Cardiac muscle cell (in vitro differentiated cells and primary cell): Measurements from ENCODE around the gene MAST1. TPM values are rescaled to one million over a fixed set of nuclear protein-coding genes. Genes with fewer than 3 reads are reported as not detected.
A peak's percentile ranks its signal among the peaks of the same experiment; 100 is the strongest.
"Not testable (repeated sequence)": the region's sequence is repeated elsewhere in the genome, so short reads cannot be mapped to it uniquely, and the experiment has no call there.

Source experiments
- DNase-seq, 2 donors: peaks; one replicate each; pipeline versions ENCODE4 v3.0.0 to v3.0.0-alpha.2; 2010 to 2017; ENCODE audit warnings: low read depth in 1 of 2, low spot score in 1 of 2
- H3K27ac ChIP-seq: fragments of 200-600 bp; sonication (generic); 2 replicates; pipeline ENCODE4 v1.5.1; 2016
- H3K27me3 ChIP-seq: fragments of 200-600 bp; sonication (generic); 2 replicates; pipeline ENCODE4 v1.6.0; 2016; ENCODE audit warnings: control low read depth
- H3K36me3 ChIP-seq: fragments of 200-600 bp; sonication (generic); 2 replicates; pipeline ENCODE4 v1.5.1; 2016; ENCODE audit warnings: control low read depth
- H3K4me1 ChIP-seq: fragments of 200-600 bp; sonication (generic); 2 replicates; pipeline ENCODE4 v1.8.1; 2017; ENCODE audit warnings: low read depth, mild to moderate bottlenecking, mixed run types
- H3K4me3 ChIP-seq: fragments of 200-600 bp; sonication (generic); 2 replicates; pipeline ENCODE4 v1.5.1; 2016; ENCODE audit warnings: mild to moderate bottlenecking
- H3K9me3 ChIP-seq: fragments of 200-600 bp; sonication (generic); 2 replicates; pipeline ENCODE4 v1.5.1; 2017; ENCODE audit warnings: low read depth, mild to moderate bottlenecking, control low read depth
- CTCF ChIP-seq: IDR thresholded peaks from 2 replicates; pipeline ENCODE4 v1.5.1; 2012; ENCODE audit warnings: low read depth, mild to moderate bottlenecking, low read length
- polyA plus RNA-seq: library from polyadenylated mRNA; unstranded; fragments of >200 nt; fragmentation: Nextera tagmentation; extraction: Ambion mirVana; gene quantifications from 2 replicates; pipeline ENCODE4 v1.2.1, GENCODE V29; 2016
- total RNA-seq: library from RNA; depleted of rRNA; stranded (reverse); fragments of >200 nt; gene quantifications from 2 replicates; pipeline ENCODE4 v1.2.3, GENCODE V29; 2016

Gene MAST1
- total and polyA plus RNA-seq, 2 experiments from 2014 or later: 3.9 to 7.9 TPM

DNA sequence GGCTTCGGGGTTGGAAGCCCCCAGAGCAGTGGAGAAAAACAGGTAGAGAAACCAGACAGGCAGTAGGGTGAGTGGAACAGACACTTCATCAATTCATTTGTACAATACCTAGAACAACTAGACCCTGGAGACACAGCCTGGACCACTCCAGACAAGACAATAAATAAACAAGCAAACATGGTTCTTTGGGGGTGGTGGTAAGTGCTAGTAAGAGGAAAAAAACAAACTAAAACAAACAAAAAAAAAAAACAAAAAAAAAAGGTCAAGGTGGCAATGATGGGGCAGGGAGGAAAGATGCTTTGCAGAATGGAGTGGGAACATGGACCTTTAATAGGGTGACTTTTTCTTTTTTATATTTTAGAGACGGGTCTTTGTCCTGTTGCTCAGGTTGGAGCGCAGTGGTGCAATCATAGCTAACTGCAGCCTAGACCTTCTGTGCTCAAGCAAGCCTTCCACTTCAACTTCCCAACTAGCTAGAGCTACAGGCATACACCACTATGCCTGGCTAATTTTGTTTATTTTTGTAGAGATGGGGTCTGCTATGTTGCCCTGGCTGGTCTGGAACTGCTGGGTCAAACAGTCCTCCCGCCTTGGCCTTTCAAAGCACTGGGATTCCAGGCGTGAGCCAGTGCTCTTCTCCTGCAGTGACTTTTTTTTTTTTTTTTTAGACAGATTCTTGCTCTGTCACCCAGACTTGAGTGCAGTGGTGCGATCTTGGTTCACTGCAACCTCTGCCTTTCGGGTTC is 43.9 kb upstream of the MAST1 start:
- H3K4me3 ChIP-seq: peak overlapping the region; percentile 42
- no peak for TF ChIP-seq CTCF
- peaks cover 3% of the 10 kb centered on the region for H3K4me1 ChIP-seq
- DNase-seq: peak in 1 of 2 donors; percentile 60
- peak overlapping the region; percentile 7 for H3K27ac ChIP-seq
- H3K9me3 ChIP-seq: no peaks in the 10 kb centered on the region
- H3K36me3 ChIP-seq: peaks cover 4% of the 10 kb centered on the region
- no peaks in the 10 kb centered on the region for H3K27me3 ChIP-seq

DNA sequence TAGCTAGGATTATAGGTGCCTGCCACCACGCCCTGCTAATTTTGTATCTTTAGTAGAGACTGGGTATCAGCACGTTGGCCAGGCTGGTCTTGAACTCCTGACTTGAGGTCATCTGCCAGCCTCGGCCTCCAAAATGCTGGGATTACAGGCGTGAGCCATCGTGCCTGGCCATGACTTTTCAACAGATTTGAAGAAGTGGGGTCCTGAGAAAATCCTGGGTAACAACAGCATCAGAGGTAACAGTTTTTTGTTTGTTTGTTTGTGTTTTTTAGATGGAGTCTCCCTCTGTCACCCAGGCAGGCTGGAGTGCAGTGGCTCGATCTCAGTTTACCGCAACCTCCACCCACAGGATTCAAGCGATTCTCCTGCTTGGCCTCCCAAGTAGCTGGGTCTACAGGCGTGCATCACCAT is 43.3 kb upstream of the MAST1 start:
- Histone ChIP-seq H3K27me3 (no peaks in the 10 kb centered on the region), H3K27ac (no peak overlapping the region), H3K36me3 (peaks cover 10% of the 10 kb centered on the region), H3K4me1 (peaks cover 3% of the 10 kb centered on the region), H3K9me3 (no peaks in the 10 kb centered on the region), H3K4me3 (no peak overlapping the region)
- TF ChIP-seq CTCF: no peak
- DNase-seq: peak in 1 of 2 donors; percentile 25

DNA sequence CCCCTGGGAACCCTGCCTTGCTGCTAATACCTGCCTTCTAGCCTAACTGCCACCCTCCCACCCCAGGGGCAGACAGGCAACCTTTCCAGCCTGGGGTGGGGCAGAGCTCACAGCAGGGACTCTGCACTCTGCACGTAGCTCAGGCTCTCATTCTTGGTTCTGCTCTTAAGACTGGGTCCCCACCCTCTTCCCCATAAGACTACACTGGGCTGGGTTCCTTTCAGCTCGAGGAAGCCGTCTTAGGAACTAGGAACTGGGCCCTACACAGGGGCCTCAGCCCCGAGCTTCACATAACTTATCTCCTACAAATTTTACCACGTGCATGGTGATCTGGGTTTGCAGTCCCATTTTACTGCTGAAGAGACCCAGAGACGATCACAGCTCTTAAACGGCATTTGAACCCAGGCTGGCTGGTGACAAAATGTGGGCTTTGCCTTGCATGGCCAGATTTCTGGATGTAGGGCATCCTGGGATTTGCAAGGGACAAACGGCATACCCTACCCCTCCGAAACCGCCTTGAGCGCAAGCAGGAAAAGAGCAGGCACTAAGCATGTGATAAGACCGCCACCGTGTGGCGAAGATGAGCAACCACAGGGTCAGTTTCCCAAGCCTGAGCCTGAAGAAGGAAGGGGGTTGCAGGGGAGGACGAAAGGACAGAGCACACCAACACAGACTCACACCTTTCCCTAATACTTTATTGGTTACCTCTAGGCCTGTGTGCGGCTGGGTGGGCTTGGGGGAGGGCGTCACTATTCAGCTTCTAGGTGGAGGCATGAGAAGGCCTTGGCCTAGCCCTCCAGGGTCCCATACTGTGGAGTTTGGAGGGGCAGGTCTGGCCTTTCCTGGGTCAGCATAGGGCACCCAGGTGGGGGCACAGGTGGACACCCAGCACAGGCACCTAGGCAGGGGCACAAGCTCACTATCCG is 41.9 kb upstream of the MAST1 start:
- no peak overlapping the region for H3K27ac ChIP-seq
- no peak overlapping the region for H3K4me3 ChIP-seq
- H3K36me3 ChIP-seq: peaks cover 10% of the 10 kb centered on the region
- peak; percentile 91 for TF ChIP-seq CTCF
- peaks cover 6% of the 10 kb centered on the region for H3K4me1 ChIP-seq
- no peaks in the 10 kb centered on the region for H3K9me3 ChIP-seq
- H3K27me3 ChIP-seq: no peaks in the 10 kb centered on the region
- DNase-seq: peak; percentile 86 to 87

DNA sequence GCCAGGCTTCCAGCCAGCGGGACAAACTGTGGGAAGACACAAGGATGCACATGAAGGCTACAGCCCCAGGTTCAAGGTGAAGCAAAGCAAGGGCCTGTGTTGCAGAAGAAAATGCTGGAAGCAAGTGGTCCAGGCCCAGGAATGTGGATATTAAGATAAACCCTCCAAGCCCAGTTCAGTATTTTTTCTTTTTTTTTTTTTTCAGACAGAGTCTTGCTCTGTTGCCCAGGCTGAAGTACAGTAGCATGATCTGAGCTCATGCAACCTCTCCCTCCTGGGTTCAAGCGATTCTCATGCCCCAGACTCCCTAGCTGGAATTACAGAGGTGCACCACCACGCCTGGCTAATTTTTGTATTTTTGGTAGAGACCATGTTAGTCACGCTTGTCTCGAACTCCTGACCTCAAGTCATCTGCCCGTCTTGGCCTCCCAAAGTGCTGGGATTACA is 41.2 kb upstream of the MAST1 start:
- DNase-seq: no peak
- peaks cover 10% of the 10 kb centered on the region for H3K36me3 ChIP-seq
- H3K4me3 ChIP-seq: no peak overlapping the region
- H3K4me1 ChIP-seq: peaks cover 6% of the 10 kb centered on the region
- no peak for TF ChIP-seq CTCF
- H3K27me3 ChIP-seq: no peaks in the 10 kb centered on the region
- H3K9me3 ChIP-seq: no peaks in the 10 kb centered on the region
- H3K27ac ChIP-seq: no peak overlapping the region

DNA sequence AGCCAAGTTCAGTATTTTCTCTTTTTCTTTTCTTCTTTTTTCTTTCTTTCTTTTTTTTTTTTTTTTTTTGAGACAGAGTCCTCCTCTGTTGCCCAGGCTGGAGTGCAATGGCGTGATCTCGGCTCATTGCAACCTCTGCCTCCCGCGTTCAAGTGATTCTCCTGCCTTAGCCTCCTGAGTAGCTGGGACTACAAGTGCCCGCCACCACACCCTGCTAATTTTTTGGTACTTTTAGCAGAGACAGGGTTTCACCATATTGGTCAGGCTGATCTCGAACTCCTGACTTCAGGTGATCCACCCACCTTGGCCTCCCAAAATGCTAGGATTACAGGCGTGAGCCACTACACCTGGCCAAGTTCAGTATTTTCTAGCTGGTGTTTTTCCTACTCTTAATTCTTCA is 40.7 kb upstream of the MAST1 start:
- not testable (repeated sequence) for DNase-seq, H3K27me3 ChIP-seq, H3K9me3 ChIP-seq, H3K4me3 ChIP-seq, H3K4me1 ChIP-seq, H3K27ac ChIP-seq
- H3K36me3 ChIP-seq: peaks cover 10% of the 10 kb centered on the region
